Left colon (tissue), 2 donors: ENCODE data around the gene DDX20. TPM values are rescaled to one million over a fixed set of nuclear protein-coding genes. Genes with fewer than 3 reads are reported as not detected.
A peak's percentile ranks its signal among the peaks of the same experiment; 100 is the strongest.
"Not testable (repeated sequence)": the region's sequence is repeated elsewhere in the genome, so short reads cannot be mapped to it uniquely, and the experiment has no call there.

Experiments
- ATAC-seq: fragments of 200-7000 bp; cut with Tn5 transposase; one replicate; pipeline ENCODE4 v1.9.1; 2020; ENCODE audit warnings: mild to moderate bottlenecking, moderate library complexity
- DNase-seq, 2 donors: peaks; one replicate each; pipeline ENCODE4 v3.0.0-alpha.2; 2020
- intact Hi-C, 2 donors: fragments of 100-400 bp; cut with DNase I in 1 of 2; cut with micrococcal nuclease in 1 of 2; formaldehyde crosslinking; loops; one replicate each; pipeline versions ENCODE4 v1.11.2 to v1.14.0; 2022; cut with DNase I, micrococcal nuclease
- total RNA-seq, 2 donors: library from RNA; stranded (reverse); fragmentation: NEBNext Ultra II Directional; extraction: Animal tissue kit (Norgen Biotek cat#: 25700); gene quantifications; one replicate each; pipeline ENCODE4 v1.2.1, GENCODE V29; 2021
- donor health status: DM: no; HTN: no; CAD: no.
- donor health status: DM: yes; HTN: yes; CAD: no.

The DDX20 gene
- total RNA-seq, 2 donors from 2014 or later: 6.1 to 6.7 TPM

DNA sequence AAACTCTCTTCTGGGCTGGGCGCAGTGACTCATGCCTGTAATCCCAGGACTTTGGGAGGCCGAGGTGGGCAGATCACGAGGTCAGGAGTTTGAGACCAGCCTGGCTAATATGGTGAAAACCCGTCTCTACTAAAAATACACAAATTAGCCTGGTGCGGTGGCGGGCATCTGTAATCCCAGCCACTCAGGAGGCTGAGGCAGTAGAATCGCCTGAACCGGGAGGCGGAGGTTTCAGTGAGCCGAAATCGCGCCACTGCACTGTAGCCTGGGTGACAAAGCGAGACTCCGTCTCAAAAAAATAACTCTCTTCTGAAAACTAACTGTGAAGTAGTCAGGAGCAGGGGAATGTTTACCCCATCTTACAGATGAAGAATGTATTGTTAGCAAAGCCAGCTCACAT, 13.4 kb upstream of the DDX20 start:
- not testable (repeated sequence) for DNase-seq, ATAC-seq
- intact Hi-C loops: loop anchor here in 1 of 2 donors (10.0 kb wide), 1 partner anchor 87 kb away; no protein-coding TSS in a partner anchor

DNA sequence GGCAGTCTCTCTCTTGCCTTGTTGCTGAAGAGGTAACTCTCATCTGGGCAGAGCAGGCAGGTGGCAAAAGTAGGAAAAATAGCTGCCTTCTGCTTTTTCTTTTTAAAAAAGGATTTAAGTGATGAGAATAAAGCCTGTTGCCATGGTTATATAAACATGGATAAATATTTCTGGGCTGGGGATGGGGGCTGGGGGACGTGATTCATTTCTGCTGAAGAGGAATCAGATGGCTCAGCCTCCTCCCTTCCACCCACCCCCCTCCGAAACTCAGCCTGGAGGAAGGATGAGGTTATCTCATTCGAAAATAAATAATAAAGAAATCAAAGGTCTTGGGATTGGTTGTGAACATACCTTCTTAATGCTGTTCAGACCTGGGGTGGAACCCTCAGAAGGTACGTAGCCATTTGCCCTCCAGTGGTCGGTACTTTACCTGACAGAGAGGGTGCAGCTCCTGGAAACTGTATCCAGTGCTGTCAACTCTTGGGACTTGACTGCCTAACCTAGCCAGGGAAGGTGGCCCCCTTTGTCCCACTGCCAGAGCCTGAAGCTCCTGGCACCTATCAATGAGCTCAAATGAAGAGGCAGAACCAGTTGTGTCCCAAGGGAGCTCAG, 12.7 kb upstream of the DDX20 start:
- no peak for DNase-seq
- intact Hi-C loops: loop anchor here in 1 of 2 donors (10.0 kb wide), 1 partner anchor 88 kb away; no protein-coding TSS in a partner anchor
- ATAC-seq: no peak

DNA sequence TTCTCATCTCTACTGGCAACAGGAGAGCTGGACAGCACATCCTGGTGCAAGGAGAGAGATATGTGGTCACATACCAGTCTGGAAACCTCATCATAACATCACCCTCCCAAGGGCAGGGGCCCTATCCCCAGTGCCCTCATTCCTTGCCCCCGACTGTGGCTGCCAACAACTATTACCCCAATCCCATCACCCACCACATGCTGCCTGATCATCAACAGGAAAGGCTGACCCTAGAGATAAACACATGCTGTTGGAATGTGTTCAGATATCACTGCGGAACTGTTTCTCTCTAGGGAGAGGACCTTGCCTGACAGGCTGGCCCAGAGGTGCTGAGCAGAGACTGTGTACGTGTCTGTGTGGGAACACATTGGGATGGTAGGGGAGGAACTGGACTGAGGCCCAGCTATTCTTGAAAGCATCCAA, 12.0 kb upstream of the DDX20 start:
- DNase-seq: no peak
- ATAC-seq: no peak

DNA sequence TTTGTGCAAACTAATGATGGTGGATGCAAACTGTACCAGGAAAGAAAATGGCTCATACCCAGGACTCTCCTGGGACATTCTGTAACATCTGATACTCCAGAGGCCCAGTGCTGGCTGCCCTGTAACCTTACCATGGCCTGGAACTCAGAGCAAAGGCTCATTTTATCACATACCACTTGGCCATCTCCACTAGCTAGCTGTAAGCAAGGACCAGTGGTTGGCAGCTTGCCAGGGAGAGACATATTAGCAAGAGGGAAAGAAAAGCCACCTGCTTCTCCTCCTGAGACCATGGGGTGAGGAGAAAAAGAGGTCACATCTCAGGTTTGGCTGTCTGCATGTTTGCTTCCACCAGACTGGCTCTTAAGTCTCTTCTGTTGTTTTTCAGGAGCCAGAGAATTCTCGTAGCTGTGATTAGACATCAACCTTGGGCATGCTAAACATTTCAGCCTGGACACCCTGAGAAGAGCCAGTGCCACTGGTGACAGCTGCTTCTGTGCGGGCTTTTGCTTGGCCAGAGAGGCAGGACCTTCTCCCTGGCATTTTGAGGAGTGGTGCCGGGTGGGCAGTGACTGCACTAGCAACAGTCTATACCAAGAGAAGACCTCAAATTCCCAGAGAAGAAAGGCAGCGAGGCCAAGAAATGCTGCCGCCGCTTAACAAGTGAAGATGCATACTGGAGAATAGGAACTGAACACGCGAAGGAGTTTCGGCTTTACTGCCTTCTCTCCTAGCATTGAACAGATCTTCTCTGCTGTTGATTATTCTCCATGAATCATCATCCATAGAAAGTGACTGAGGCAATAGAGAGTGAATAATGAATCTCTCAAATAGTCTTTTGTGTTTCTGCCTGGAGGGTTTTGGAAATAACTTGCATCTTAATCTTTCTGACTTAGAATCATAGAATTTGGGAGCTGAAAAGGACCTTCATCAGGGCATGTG, 9.8 kb upstream of the DDX20 start:
- DNase-seq (no peak), ATAC-seq (no peak)
- intact Hi-C loops: loop anchor here in 1 of 2 donors (10.0 kb wide), 1 partner anchor 91 kb away; no protein-coding TSS in a partner anchor

More for the DNA sequence above, 12.0 kb upstream of the DDX20 start:
- intact Hi-C loops: loop anchor here in 1 of 2 donors (10.0 kb wide), 1 partner anchor 89 kb away; no protein-coding TSS in a partner anchor

DNA sequence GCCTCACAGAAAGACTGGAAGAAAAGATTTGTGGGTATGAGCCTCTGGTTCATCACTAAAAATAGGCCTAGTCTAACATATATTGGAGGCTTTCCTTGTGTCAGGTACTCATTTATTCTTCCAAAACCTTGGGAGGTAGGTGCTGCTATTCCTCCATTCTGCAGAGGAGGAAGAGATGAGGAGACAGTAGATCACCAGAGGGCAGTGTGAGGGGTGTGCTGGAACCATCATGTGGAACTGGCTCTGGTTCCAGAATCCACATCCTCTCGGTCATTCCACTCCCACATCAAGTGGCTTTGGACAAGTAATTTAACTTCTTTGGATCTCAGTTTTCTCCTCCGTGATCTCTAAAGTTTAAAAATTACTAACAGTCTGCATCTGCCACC, 9.1 kb upstream of the DDX20 start:
- ATAC-seq (no peak), DNase-seq (no peak)
- intact Hi-C loops: loop anchor here in 1 of 2 donors (10.0 kb wide), 1 partner anchor 92 kb away; no protein-coding TSS in a partner anchor

DNA sequence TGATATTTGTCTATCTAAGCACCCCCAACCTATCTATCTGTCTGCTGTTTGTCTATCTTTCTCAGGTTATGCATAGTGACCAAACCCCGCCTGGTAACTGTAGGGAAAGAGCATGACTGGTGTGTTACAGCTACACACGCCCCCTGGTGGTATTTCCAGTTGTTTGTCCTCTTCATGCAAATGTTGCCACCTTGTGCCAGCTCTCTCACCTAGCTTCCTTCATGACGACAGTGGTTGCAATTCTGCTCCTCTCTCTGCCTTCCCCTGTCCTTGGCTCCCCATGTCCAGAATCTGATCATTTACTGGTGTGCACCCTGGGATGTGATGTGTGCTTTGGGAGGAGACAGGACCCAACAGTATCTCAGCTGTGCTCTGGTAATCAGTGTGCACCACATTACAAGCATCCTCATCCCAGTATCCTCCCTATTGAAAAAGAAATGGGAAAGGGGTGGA, 8.4 kb upstream of the DDX20 start:
- ATAC-seq: peak; percentile 95
- intact Hi-C loops: loop anchor here in 1 of 2 donors (10.0 kb wide), 1 partner anchor 93 kb away; no protein-coding TSS in a partner anchor

DNA sequence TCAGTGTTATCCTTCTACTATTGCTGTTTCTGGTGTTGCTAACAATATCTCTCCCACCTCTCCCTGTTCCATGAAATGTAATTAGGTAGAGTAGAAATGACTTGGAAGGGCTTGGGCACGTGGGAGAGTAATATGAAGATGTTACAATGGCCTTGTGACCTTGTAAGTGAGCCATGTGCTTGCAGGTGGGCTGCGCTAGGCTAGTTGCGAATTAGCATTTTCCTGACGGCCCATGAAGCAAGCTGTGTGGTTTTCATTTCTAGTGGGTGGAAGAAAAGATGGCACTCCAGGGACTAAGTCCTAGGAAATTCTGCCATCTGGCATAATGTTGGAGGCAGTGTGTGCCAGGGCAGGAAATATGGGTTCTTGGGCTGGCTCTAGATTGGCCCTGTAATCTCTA, 7.8 kb upstream of the DDX20 start:
- intact Hi-C loops: loop anchor here in 1 of 2 donors (10.0 kb wide), 1 partner anchor 93 kb away; no protein-coding TSS in a partner anchor

More for the DNA sequence above, 8.4 kb upstream of the DDX20 start:
- DNase-seq: peak; percentile 63 to 80

DNA sequence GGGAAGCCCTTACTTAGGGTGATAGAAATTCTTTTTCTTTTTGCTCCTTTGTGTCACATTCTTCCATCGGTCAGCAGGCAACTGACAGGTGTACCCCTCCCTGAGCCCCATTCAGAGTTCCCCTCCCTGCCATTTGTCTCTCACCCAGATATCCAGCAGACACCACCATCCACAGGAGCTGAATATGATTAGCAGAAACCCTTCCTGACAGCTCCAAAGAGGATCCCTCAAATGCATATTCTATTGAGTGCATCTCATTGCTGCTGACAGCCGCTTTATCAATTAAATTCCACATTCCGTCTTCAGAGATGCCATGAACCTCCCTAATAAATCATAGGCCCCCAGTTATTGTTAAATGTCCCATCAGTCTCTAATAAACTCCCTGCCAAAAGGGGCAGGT, 6.1 kb upstream of the DDX20 start:
- DNase-seq (no peak), ATAC-seq (no peak)
- intact Hi-C loops: loop anchor here in 1 of 2 donors (10.0 kb wide), 1 partner anchor 95 kb away; no protein-coding TSS in a partner anchor

More for the DNA sequence above, 7.8 kb upstream of the DDX20 start:
- ATAC-seq (no peak), DNase-seq (no peak)

DNA sequence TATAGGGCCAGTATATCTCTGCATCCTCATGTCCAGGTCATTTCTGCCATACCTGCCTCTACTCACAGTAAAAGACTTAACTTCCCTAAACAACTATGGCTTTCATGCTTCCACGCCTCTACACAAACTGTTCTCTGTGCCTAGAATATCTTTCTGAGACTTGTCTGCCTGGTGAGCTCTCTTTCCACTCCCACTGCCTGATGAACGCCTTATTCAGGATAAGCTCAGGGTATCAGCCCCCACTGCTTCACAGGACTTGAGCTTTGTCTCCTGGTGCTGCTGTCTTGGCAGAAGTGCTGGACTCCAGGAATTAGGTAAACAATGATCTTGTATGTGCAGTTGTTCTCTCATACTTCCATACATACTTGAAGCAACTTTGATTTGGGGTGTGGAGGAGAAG, 4.8 kb upstream of the DDX20 start:
- no peak for DNase-seq
- ATAC-seq: no peak
- intact Hi-C loops: no loop called here

DNA sequence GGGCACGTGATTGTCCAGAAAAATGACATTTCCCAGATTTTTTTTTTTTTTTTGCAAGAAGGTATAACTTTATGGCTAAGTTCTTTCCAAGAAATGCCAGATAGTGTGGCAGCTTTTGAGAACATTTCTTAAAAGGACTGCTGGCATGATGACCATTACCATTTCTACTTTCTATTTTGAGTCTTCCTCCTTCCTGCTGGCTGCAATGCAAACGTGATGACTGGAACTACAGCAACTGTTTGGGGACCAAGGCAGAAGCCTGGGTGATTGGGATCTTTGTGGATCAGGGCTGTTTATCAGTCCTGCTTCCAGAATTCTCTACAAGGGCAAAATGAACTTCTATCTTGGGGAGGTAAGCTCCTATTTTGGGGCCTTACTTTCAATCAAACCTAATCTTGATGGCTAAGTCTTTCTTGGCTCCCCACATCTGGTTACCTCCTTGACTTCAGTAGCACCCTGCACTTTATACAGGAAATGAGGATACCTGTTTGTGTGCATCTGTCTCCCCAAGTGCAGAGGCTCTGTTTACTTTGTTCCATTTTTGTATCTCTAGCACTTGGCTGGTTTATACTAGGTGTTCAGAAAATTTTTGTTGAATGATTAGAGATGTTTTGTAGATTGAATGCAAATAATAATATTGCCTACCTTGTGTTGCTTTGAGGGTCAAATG, 3.7 kb upstream of the DDX20 start:
- ATAC-seq (no peak), DNase-seq (no peak)
- intact Hi-C loops: no loop called here

DNA sequence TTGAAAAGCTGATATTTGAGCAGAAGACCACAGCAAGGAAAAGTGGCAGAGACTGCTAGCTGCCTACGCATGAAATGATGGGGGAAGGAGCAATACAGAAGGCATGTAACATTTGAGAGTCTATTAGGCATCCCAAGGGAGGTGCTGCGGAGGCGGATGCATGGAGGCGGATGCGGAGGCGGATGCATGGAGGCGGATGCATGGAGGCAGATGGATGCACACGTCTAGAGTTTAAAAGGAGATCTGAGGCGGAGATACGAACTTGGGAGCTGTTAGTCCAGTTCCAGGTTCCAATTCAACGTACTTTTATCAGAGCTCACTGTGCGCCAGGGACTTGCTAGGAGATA, 744 bp upstream of the DDX20 start:
- peak in 1 of 2 donors; percentile 65 for DNase-seq
- ATAC-seq: peak; percentile 39
- intact Hi-C loops: no loop called here

DNA sequence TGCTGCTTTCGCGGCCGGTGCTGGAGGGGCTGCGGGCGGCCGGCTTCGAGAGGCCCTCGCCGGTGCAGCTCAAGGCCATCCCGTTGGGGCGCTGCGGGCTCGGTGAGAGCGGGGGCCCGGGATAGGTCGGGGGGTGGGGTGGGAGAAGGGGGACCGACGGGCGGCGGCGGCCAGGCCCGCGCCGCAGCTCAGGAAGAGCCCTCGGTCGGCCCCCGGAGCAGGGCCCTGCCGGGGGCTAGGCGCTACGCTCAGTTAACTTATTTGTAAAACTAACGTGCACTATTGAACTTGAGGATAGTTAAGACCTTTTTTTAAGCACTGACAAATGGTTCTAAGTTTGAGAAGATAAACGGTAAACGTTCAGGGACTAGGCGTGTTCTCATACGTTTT, 418 bp downstream of the DDX20 start:
- ATAC-seq: peak; percentile 21
- intact Hi-C loops: no loop called here
- no peak for DNase-seq

DNA sequence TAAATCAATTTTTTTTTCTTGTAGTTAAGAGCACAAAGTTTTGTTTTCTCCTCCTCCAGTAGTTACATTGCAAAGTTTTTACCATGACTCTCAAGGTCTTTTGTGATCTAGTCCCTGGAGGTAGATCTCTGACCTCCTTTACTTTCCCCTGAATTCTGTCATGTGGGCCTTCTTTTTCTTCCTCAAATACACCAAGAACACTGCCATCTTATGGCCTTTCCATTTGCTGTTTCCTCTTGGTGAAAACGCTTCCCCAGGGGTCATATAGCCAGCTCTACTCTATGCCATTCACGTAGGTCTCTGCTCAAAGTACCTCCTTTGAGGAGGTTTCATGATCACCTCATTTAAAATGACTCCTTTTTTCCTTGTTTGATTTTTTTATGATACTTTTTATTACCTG, 2.7 kb downstream of the DDX20 start:
- no peak for DNase-seq
- intact Hi-C loops: no loop called here

DNA sequence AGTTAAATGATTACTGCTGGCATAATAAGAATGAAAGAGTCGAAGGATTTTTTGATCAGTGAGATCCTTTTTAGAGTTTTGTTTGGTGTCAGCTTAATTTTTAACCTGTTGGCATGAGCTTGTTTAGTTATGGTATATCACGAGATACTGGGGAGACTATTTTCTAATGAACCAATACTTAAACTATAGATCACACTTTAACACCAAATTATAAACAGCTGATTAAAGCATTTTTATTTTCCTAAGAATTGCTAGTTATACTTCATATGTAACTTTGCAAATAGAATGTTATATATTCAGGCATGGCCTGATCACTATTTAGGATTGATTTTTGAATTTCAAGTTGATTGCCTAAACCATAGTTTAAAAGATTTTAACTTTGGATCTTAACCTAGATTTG, 6.0 kb downstream of the DDX20 start:
- ATAC-seq (no peak), DNase-seq (no peak)
- intact Hi-C loops: loop anchor here in 1 of 2 donors (10.0 kb wide), 2 partner anchors 47 to 537 kb away; partner anchors contain the start of gene CHI3L2

More for the DNA sequence above, 2.7 kb downstream of the DDX20 start:
- ATAC-seq: peak; percentile 38

DNA sequence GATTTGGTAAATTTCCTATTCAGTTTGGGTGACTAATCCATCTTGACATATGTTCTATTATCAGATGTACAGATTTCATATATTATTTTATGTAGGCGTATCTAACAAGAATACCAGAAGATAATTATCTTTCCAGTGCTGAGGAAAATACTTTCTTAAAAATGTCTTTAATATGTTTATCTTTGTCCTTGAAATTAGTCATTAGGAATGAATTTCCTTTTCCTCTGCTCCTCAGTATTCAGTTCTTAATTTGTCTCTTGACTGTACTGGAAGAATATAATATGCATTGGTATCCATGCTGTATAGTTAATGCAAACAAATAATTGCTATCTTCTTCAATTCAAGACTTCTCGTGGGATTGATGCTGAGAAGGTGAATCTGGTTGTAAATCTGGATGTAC, 6.6 kb downstream of the DDX20 start:
- DNase-seq: no peak
- no peak for ATAC-seq
- intact Hi-C loops: loop anchor here in 1 of 2 donors (10.0 kb wide), 2 partner anchors 48 to 538 kb away; partner anchors contain the start of gene CHI3L2

DNA sequence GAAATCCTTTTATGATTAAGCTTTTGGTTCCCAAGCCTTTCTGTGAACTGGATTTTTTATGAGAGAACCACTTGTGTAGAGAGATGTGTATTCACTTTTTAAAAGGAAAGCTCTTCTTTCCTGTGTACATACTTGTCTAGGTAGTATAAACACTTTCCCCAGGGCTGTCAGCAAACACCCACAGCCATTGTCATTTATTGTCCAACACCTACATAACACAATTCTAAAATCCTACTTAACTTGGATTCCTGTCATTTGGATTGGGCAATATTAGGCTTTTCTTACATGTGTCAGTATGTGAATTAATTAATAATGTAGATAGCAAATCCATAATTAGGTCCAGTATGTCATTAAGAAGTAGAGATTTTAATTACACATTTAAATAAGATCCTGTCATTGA, 12.3 kb downstream of the DDX20 start:
- no peak for ATAC-seq
- DNase-seq: no peak
- intact Hi-C loops: loop anchor here in 1 of 2 donors (10.0 kb wide), 2 partner anchors 53 to 543 kb away; partner anchors contain the start of gene CHI3L2

DNA sequence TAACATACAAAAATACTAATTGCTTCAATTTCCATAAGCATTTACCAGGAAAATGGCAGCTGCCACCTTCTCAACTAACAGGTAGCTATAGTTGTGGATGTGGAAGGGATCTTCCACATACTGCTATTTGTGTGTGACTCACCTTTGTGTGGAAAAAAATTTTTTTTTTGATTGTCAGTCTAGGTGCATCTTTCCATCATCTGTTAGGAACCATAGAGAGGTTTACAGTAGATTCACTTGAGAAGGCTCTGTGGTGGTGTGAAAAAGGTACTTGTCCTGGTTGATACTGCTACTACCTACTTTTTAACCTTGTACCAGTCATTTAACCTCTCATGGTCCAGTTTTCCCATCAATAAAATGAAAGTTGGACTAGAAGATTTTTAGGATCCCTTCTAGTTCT, 12.9 kb downstream of the DDX20 start:
- intact Hi-C loops: loop anchor here in 1 of 2 donors (10.0 kb wide), 2 partner anchors 54 to 544 kb away; partner anchors contain the start of gene CHI3L2
- no peak for ATAC-seq
- DNase-seq: no peak

DNA sequence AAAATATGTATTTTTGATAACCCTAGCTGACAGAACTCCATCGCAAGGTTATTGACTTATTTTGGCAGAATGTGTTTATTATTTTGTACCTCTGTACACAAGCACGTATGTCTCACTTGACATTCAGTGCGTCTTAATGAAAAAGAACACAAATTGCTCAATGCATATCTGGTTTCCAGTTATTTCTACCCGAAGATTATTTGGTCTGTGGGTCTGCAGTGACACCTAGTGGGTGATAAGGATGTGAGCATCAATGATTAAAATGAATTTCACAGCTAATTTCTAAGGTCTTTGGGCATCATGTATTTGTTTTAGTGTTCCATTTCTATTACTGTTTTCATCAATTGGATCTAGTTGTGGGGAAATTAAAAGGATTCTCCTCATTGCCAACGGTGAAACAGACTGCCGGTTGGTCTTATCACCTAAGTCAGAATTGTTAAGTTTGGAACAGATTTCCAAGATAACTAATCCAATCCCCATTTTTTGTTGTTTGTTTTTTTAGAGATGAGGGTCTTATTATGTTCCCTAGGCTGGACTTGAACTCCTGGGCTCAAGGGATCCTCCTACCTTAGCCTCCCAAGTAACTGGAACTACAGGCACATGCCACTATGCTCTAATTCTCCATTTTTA, 13.9 kb downstream of the DDX20 start:
- ATAC-seq: peak; percentile 44
- peak in 1 of 2 donors; percentile 23 for DNase-seq
- intact Hi-C loops: loop anchor here in 1 of 2 donors (5.0 to 10.0 kb wide), 3 partner anchors 55 to 545 kb away; partner anchors contain the start of gene CHI3L2
